Putamen (tissue), 1 donor: ENCODE data around the gene LRRK2.
"Not testable (repeated sequence)": the region's sequence is repeated elsewhere in the genome, so short reads cannot be mapped to it uniquely, and the experiment has no call there.

Experiments used
- DNase-seq: peaks from one replicate; pipeline ENCODE4 v3.0.0-alpha.2; 2016; ENCODE audit warnings: low spot score

LRRK2 gene

GRCh38 chr12:40248585-40249297, 23.9 kb downstream of the LRRK2 start:
- no peak for DNase-seq

- DNase-seq: not testable (repeated sequence)
Observed at GRCh38 chr12:40250652-40251051, 25.9 kb downstream of the LRRK2 start.

- DNase-seq: no peak
Observed at GRCh38 chr12:40253936-40254335, 29.1 kb downstream of the LRRK2 start.

GRCh38 chr12:40254455-40255085, 29.8 kb downstream of the LRRK2 start:
- no peak for DNase-seq

GRCh38 chr12:40258371-40258770, 33.6 kb downstream of the LRRK2 start:
- no peak for DNase-seq

DNA sequence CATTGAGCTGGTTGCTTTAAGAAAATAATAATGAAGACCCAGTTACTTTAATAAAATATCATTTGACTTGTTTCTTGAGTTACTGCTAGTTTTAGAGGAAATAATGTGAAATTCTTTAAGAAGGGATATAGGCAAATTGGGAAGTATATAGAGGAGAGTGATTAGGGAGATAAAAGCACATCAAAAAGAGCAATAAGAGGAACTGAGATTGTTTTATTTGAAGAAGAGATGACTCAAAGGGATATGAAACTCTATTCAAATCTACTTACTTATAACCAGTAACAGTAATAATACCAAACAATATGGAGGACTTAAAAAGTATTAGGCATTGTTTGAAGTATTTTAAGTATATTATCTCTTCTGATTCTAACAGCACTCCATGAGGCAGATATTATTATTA, 37.1 kb downstream of the LRRK2 start:
- DNase-seq: no peak

GRCh38 chr12:40262657-40263056, 37.9 kb downstream of the LRRK2 start:
- DNase-seq: no peak

GRCh38 chr12:40263616-40264409, 39.0 kb downstream of the LRRK2 start:
- no peak for DNase-seq

- DNase-seq: no peak
Observed at GRCh38 chr12:40271981-40272664, 47.3 kb downstream of the LRRK2 start.

- no peak for DNase-seq
Observed at GRCh38 chr12:40281791-40282364, 57.1 kb downstream of the LRRK2 start.

GRCh38 chr12:40286583-40286982, 61.8 kb downstream of the LRRK2 start:
- no peak for DNase-seq

- DNase-seq: no peak
Observed at GRCh38 chr12:40287369-40287975, 62.7 kb downstream of the LRRK2 start.

DNA sequence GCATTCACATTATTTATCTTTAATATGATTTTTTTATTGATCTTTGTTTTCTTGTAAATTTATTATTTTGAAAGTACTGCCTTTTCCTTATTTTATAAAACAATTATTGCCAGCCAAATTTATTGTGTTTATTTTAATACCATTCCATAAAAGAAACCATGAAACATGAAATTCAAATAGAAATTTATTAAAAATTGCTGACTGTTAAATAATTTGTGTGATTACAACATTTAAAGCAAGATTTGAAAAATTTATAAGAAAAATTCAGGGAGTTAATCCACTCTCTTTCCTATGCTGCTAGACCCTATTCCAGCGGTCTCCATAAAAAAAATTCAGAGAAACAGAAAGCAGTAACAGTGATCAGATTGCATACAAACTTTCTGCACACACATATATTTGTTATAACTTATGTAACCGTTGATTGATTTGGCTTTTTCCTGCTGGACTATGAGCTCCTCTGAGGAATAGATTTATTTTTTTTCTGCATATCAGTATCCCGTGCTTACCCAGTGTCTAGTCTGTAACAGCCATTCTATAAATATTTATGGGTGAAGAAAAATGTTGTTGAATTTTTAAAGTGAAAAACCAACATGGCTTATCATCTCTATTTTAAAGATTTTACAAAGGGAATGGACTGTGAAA, 68.1 kb downstream of the LRRK2 start:
- no peak for DNase-seq

DNA sequence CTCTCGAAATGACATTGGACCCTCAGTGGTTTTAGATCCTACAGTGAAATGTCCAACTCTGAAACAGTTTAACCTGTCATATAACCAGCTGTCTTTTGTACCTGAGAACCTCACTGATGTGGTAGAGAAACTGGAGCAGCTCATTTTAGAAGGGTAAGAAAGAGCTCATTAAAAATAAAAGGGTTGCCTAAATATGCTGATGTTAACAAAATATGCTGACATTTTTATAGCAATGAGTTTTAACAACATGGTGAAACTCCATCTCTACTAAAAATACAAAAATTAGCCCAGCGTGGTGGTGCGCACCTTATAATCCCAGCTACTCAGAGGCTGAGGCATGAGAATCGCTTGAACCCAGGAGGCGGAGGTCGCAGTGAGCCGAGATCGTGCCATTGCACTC, 73.5 kb downstream of the LRRK2 start:
- DNase-seq: no peak

DNA sequence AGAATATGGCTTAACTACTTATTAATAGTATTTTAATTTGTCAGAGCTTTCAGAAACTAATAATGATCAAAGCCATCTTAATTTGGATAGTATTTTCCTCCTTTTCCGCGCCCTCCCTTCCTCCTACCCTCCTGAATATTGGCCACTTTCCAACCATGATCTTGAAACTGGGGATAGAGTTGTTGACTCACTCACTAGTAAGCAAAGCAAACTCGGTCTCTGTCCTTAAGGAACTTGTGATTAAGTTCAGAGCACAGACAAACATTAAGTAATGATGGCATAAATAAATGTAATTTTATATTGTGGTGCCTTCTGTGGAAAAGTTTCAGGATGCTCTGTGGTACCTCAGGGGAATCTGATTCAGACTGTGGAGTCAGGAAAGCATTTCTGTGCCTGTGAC, 75.7 kb downstream of the LRRK2 start:
- DNase-seq: no peak

GRCh38 chr12:40309001-40309400, 84.2 kb downstream of the LRRK2 start:
- DNase-seq: no peak

DNA sequence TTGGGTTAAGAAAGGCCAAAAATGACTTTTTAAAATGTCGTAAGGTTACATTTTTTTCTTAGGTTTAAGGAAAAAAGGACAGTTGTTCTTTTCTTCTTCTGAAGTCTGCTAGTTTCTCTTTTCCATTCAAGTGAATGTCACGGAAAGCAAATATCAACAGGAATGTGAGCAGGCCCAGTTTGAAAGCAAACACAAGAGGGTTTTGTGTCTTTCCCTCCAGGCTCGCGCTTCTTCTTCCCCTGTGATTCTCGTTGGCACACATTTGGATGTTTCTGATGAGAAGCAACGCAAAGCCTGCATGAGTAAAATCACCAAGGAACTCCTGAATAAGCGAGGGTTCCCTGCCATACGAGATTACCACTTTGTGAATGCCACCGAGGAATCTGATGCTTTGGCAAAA, 85.4 kb downstream of the LRRK2 start:
- DNase-seq: no peak

GRCh38 chr12:40312196-40312595, 87.4 kb downstream of the LRRK2 start:
- DNase-seq: no peak

DNA sequence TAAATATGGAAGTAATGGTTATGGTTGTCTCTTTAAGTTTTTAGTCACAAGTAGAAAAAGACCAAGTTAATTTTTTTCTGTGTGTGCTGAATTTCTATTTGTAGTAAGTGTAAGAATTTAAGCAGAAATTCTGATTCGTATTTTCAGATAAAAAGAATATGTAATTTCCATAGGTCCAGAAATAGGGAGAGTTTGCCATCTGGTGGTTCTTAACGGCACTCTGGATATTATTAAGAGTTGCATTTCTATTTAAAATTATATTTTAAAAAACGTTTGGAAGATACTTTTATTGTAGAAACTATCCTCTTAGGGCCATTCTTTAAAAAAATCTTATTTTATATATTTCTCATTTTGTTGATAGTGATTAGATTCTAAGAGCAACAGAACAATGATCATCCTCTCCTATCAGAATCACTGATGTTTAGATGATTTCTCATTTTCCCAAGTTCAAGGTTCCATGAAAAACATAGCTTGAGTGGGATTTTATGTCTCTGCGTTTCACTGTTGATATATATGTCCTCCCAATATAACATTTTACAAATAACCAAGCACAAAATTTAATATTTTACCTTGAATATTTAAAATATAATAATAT, 88.3 kb downstream of the LRRK2 start:
- DNase-seq: no peak

- no peak for DNase-seq
Observed at GRCh38 chr12:40313928-40314327, 89.1 kb downstream of the LRRK2 start.

DNA sequence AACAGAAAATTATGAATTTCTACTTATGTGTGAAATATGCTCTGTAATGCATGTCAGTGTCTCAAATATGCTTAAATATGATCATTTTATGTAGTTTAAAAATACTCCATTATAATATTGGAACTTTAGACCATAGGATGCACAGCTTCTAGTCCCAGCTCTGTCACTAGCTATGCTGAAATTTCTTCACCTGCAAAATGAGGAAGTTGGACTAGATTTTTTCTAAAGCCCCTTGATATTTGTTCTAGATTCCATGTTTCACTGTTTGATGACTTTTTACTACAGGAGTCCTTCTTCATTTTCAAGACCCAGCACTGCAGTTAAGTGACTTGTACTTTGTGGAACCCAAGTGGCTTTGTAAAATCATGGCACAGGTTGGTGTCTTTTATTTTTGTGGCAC, 90.1 kb downstream of the LRRK2 start:
- no peak for DNase-seq
